ENCODE measurements around the gene GDF11. TPM values are rescaled to one million over a fixed set of nuclear protein-coding genes. Genes with fewer than 3 reads are reported as not detected.

GDF11 gene
- polyA plus RNA-seq, 1 of the 3 experiments (the other 2 are of a cell fraction), result 9.4 TPM

- CTCF ChIA-PET, result interaction anchor here (0.8 to 1.4 kb wide), 3 partner anchors 9 to 18 kb away, joined by 3 to 4 read pairs (median 3); no protein-coding TSS in a partner anchor
- peaks cover 19% of the 10 kb centered on the region; the same call in 1 of the 2 replicates for H3K79me2 ChIP-seq (ENCODE audit: insufficient read depth)
- WGBS (ENCODE audit: low lambda C conversion rate), result 86% methylated on average over 5 of the region's 5 CpGs
Measured at GRCh38 chr12:55765736-55766290, 22.9 kb downstream of the GDF11 start.

DNA sequence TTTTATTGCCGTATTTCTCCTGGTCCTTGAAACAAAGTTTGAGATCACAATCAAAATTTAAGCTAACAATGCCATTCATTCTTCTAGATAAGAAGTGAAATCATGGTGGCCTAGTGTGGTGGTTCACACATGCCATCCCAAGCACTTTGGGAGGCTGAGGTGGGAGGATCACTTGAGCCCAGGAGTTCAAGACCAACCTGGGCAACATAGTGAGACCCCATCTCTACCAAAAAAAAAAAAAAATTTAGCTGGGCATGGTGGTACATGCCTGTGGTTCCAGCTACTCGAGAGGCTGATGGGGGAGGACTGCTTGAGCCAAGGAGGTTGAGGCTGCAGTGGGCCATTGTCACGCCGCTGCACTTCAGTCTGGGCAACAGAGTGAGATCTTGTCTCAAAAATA is 24.2 kb downstream of the GDF11 start:
- H3K36me3 ChIP-seq (replicated peaks in 1 of 2; ENCODE audit: control insufficient read depth in 1 of 2, insufficient read depth in 2 of 2, low read length in 1 of 2), result peaks cover 22 to 45% of the 10 kb centered on the region in 2 experiments
- WGBS (ENCODE audit: low lambda C conversion rate), result 100% methylated on average over 4 of the region's 4 CpGs
- CTCF ChIA-PET, result interaction anchor here (1.2 to 1.8 kb wide), 3 partner anchors 14 to 172 kb away, joined by 4 to 7 read pairs (median 4); no protein-coding TSS in a partner anchor
- TF ChIP-seq FOSL2 (IDR thresholded peaks at IDR 0.05; ENCODE audit: borderline replicate concordance, low read depth) (no peak), JUND (IDR thresholded peaks at IDR 0.05) (no peak), CHD2 (IDR thresholded peaks at IDR 0.05; ENCODE audit: low read length, partially characterized antibody) (no peak), RXRA (IDR thresholded peaks at IDR 0.05; ENCODE audit: borderline replicate concordance, low read depth) (no peak), MEF2A (IDR thresholded peaks at IDR 0.05; ENCODE audit: borderline replicate concordance, low read depth) (no peak), EZH2phosphoT487 (IDR thresholded peaks at IDR 0.05; ENCODE audit: borderline replicate concordance, low read depth) (no peak), REST (IDR thresholded peaks at IDR 0.05; ENCODE audit: low read depth, low read length) (no peak), NRF1 (IDR thresholded peaks at IDR 0.05; ENCODE audit: low read depth, low read length) (no peak), RAD21 (IDR thresholded peaks at IDR 0.05; ENCODE audit: low read length) (no peak), PBX3 (IDR thresholded peaks at IDR 0.05) (no peak), POLR2AphosphoS5 (IDR thresholded peaks at IDR 0.05; ENCODE audit: low read depth, low read length) (no peak), EP300 (IDR thresholded peaks at IDR 0.05; ENCODE audit: borderline replicate concordance in 1 of 2, low read depth in 1 of 2, low read length in 1 of 2) (no peak), RFX5 (IDR thresholded peaks at IDR 0.05; ENCODE audit: low read length) (no peak), ELF1 (IDR thresholded peaks at IDR 0.05) (no peak), TCF12 (IDR thresholded peaks at IDR 0.05) (no peak), TAF1 (IDR thresholded peaks at IDR 0.05; ENCODE audit: borderline replicate concordance, low read depth, low read length) (no peak), NFIC (IDR thresholded peaks at IDR 0.05; ENCODE audit: borderline replicate concordance) (no peak)

More at GRCh38 chr12:55765736-55766290, 22.9 kb downstream of the GDF11 start:
- POLR2A ChIA-PET, result interaction anchor here (0.6 kb wide), 1 partner anchor 21 kb away, joined by 4 read pairs; no protein-coding TSS in a partner anchor
- Histone ChIP-seq H3K9ac (no peak overlapping the region), H3K9me2 (no peaks in the 10 kb centered on the region), H3K36me3 (replicated peaks in 1 of 2; ENCODE audit: control insufficient read depth in 1 of 2, insufficient read depth in 2 of 2, low read length in 1 of 2) (peaks cover 25 to 41% of the 10 kb centered on the region in 2 experiments), H3K9me3 (no peaks in the 10 kb centered on the region), H3K4me3 (ENCODE audit: low read depth in 2 of 2, low read length in 1 of 2) (no peak overlapping the region), H3K4me2 (no peak overlapping the region), H3K27me3 (ENCODE audit: insufficient read depth) (no peaks in the 10 kb centered on the region), H3F3A (replicated peaks; ENCODE audit: insufficient read depth) (no peaks in the 10 kb centered on the region), H3K27ac (ENCODE audit: low read depth in 2 of 2, low read length in 1 of 2) (no peak overlapping the region), H2AFZ (ENCODE audit: low read depth) (no peak overlapping the region), H4K20me1 (ENCODE audit: insufficient read depth) (no peaks in the 10 kb centered on the region), H3K4me1 (ENCODE audit: control insufficient read depth in 1 of 2, insufficient read depth in 2 of 2, low read depth in 1 of 2, low read length in 1 of 2) (peaks cover 0 to 2% of the 10 kb centered on the region in 2 experiments; a peak in 1 of 4 replicates)
- TF ChIP-seq CHD2 (IDR thresholded peaks at IDR 0.05; ENCODE audit: low read length, partially characterized antibody), result no peak
- TF ChIP-seq ELF1 (IDR thresholded peaks at IDR 0.05), result no peak
- TF ChIP-seq, protein P1, sequence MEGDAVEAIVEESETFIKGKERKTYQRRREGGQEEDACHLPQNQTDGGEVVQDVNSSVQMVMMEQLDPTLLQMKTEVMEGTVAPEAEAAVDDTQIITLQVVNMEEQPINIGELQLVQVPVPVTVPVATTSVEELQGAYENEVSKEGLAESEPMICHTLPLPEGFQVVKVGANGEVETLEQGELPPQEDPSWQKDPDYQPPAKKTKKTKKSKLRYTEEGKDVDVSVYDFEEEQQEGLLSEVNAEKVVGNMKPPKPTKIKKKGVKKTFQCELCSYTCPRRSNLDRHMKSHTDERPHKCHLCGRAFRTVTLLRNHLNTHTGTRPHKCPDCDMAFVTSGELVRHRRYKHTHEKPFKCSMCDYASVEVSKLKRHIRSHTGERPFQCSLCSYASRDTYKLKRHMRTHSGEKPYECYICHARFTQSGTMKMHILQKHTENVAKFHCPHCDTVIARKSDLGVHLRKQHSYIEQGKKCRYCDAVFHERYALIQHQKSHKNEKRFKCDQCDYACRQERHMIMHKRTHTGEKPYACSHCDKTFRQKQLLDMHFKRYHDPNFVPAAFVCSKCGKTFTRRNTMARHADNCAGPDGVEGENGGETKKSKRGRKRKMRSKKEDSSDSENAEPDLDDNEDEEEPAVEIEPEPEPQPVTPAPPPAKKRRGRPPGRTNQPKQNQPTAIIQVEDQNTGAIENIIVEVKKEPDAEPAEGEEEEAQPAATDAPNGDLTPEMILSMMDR (IDR thresholded peaks at IDR 0.05), result no peak
- no peak for TF ChIP-seq EZH2phosphoT487 (IDR thresholded peaks at IDR 0.05; ENCODE audit: borderline replicate concordance, low read depth)
- DNase-seq, result no peak

More for the DNA sequence above, 24.2 kb downstream of the GDF11 start:
- DNase-seq, result no peak
- no peaks in the 10 kb centered on the region for H3F3A ChIP-seq (replicated peaks; ENCODE audit: insufficient read depth)
- H2AFZ ChIP-seq (ENCODE audit: low read depth), result no peak overlapping the region
- H3K4me2 ChIP-seq, result no peak overlapping the region
- H3K4me1 ChIP-seq (ENCODE audit: control insufficient read depth in 1 of 2, insufficient read depth in 2 of 2, low read depth in 1 of 2, low read length in 1 of 2), result peaks cover 0 to 2% of the 10 kb centered on the region in 2 experiments; a peak in 1 of 4 replicates
- H4K20me1 ChIP-seq (ENCODE audit: insufficient read depth), result no peaks in the 10 kb centered on the region
- H3K9me3 ChIP-seq, result no peaks in the 10 kb centered on the region
- POLR2A ChIA-PET, result no interaction called here
- no peaks in the 10 kb centered on the region for H3K9me2 ChIP-seq
- H3K27ac ChIP-seq (ENCODE audit: low read depth in 2 of 2, low read length in 1 of 2), result no peak overlapping the region
- no peak overlapping the region for H3K4me3 ChIP-seq (ENCODE audit: low read depth in 2 of 2, low read length in 1 of 2)
- H3K79me2 ChIP-seq (ENCODE audit: insufficient read depth), result peaks cover 19% of the 10 kb centered on the region; the same call in 1 of the 2 replicates
- no peak overlapping the region for H3K9ac ChIP-seq
- no peaks in the 10 kb centered on the region for H3K27me3 ChIP-seq (ENCODE audit: insufficient read depth)

Data from SK-N-SH (cell line).